Stimulated activated CD4-positive, alpha-beta T cell treated with anti-CD3 and anti-CD28 coated beads, Interleukin-2, amount 100 ng/mL, for 24 hours (primary cell): ENCODE data around the gene EFL1.
"Not testable (repeated sequence)": the region's sequence is repeated elsewhere in the genome, so short reads cannot be mapped to it uniquely, and the experiment has no call there.

ENCODE experiments used
- DNase-seq, 2 donors: peaks; one replicate each; pipeline ENCODE4 v3.0.0-alpha.2; 2020

Gene EFL1

DNA sequence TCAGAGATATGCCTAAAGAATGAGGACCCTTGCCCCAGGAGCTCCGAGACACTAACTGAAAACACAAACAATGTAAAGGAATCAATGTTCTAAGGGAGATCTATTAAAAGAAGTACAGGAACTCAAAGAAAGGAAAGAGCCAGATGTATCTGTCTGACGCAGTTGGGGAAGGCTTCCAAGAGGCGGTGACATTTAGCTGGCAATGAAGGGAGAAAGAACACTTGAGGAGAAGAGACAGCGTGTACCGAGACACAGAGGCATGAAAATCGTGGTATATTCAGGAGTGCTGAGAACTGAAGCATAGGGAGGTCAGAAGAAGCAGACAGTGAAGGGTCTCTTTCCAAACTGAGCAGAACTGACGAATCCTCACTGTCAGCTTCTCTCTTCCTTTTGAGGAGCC lies 66.7 kb downstream of the EFL1 start:
- DNase-seq, result not testable (repeated sequence)

DNA sequence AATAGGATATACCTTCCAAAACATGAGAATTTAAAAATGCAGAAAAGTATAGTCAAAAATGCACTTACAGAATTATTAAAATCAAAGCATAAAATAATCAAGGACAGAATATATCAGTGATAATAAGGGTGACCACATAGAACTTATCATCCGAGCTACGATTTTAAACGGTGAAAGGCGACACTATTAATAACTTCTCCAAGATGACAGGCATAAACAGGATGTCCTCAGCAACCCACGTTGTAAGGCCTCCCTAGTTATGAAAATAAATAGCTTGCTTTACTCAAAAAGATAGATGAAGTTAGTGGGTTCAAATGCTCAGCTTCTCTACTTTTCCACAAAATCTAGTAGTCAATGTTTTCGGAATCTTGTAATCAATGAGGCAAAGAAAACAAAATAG lies 68.0 kb downstream of the EFL1 start:
- not testable (repeated sequence) for DNase-seq

DNA sequence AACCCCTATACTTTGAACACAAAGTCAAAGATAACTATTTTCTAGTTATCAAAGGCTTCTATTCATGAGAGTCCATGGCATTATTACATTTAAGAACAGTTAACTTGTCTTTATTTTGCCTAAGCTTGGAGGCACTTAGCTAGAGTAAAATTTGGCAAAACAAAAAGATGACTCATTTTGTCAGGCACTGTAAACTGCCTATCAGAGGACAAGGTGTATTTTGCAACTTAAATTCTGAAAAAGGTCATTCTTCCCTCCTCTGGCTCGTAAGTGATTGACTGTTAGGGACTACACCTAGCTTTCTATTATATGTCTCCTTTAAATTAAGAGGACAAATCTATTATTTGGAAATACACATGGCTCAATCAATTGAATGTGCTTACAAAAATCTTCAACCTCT lies 69.1 kb downstream of the EFL1 start:
- DNase-seq, result not testable (repeated sequence)

DNA sequence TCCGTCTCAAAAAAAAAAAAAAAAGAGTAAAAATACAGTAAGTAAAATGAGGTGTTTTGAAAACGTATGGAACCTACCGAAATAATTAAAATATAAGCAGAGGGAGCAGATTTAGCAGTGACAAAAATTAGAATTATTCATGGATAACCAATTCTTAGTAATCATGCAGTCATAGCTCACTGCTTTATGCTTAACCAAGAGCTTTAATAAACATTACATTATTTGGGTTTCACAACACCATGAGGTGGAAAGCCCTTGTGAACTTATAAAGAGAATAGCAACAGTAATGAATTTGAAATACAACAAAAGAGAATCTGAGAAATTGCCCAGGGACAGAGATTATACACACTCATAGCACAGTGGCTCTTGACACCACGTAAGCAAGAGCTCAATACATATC lies 70.1 kb downstream of the EFL1 start:
- DNase-seq, result not testable (repeated sequence)

DNA sequence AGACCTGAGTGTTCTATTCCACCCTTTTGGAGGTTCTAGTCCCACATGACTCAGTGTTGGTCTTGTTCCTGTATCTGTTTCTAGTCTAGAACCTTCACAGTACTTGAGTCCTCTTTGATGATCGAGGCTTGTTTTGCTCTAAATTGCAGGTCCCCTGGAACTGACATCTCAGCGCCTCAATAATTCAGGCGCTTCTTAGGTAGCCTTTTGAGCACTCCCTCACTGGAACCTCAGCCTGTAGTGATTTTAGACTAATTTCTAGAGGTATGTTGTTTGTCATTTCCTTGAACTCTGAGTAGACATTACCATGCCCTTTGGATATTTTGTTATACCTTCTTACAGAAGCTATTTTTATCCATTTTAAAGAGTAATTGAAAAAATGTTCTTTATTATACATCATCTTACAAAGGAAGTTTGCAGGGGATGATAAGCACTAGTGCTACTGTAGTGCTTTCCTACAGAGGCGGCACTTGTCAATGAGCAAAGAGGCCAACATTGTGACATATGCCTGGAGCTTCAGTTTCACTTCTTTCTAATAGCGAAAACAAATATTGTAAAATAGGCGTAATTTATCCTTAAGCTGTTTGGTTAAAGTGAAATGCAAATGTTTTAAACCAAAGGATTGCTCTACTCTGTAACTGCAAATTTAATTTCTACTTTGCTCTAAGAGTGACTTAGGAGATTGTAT lies 75.7 kb downstream of the EFL1 start:
- DNase-seq, result no peak

GRCh38 chr15:82186161-82186560 lies 76.4 kb downstream of the EFL1 start:
- DNase-seq, result no peak

GRCh38 chr15:82184776-82185175 lies 77.8 kb downstream of the EFL1 start:
- no peak for DNase-seq

GRCh38 chr15:82184355-82184754 lies 78.2 kb downstream of the EFL1 start:
- DNase-seq, result no peak

GRCh38 chr15:82183121-82184031 lies 79.2 kb downstream of the EFL1 start:
- no peak for DNase-seq

- no peak for DNase-seq
These were observed 81.2 kb downstream of the EFL1 start for GRCh38 chr15:82181371-82181770.

- DNase-seq, result no peak
These were observed 84.5 kb downstream of the EFL1 start for GRCh38 chr15:82178061-82178460.

DNA sequence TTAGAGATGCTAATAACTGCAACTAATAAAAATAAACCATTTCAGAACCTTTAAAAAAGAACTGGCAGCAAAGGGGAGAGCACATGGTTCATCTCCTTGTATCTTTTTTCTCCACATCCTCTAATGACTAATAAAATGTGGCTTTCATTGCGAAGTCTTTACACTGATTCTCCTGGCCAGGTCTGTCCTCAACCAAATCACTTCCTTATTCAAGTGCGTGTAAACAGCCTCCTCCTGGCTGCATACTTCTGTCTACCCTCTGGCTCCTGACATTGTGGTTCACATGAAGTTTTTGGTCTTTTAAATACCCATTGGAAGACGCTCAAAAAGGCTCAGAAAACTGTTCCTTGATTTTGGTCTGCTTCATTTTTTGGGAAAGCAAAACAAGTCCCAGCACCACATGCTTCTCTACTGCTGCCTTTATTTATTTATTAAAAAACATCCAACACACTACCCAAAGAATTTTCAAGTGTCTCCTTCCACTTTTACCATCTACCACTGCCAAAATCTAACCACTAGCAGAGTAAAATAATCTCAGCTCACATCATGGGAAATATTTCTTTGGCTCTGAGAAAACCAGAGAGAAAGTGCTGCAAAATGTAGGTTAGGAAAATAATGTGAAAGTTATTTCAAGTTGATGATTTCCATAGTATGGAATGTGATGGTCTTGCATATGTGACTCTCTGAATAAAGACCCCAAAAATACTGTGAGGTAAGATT lies 85.1 kb downstream of the EFL1 start:
- no peak for DNase-seq

- no peak for DNase-seq
These were observed 86.0 kb downstream of the EFL1 start for GRCh38 chr15:82176542-82176941.

GRCh38 chr15:82174471-82175235 lies 87.9 kb downstream of the EFL1 start:
- DNase-seq, result no peak

GRCh38 chr15:82173108-82173507 lies 89.4 kb downstream of the EFL1 start:
- no peak for DNase-seq

DNA sequence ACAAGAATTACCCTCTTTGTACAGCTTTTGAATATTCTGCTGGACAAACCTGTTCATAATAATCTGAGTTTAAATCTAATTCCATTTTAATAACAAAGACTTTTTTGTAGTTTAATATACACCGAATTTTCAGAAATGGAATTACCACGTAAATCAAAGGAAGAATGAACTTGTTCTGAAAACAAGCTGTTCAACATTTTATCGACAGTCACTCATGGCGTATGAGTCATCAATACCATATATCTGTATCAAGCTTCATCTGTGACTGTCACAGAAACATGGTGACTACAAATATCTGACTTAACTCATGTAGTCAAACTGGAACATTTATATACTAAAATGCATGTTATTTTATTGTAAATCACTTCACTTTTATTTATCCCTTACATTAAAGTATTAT lies 90.0 kb downstream of the EFL1 start:
- DNase-seq, result no peak

DNA sequence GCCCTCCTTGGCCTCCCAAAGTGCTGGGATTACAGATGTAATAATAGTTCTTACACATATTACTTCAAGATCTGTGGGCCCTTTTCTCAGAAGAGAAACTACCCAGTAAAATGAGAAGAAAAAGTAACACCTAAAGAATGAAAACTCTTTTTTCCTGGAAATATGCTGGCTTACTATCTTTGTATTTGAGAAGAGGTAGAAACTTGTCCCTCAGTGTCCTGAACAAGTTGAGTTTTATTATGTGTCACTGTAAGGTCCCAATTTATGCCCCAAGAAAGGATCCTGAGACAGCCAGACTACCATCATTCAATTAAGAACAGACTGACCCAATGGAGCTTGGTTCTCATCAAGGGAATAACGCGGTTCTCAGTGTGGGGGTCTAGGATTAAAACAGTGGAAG lies 93.8 kb downstream of the EFL1 start:
- no peak for DNase-seq

DNA sequence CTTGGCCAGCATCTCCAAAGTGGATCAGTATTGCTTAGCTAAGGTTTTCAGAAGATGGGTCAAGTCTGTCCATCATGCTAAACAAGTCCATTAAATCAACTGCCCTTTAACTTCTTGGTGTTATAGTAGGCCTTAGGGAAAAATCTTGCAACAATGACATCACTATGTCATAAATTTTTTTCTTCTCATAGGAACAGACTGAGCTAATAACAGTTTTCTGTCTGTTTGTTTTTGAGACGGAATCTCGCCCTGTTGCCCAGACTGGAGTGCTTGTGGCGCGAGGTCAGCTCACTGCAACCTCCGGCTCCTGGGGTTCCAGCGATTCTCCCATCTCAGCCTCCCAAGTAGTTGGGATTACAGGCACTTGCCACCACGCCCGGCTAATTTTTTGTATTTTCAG lies 94.2 kb downstream of the EFL1 start:
- DNase-seq, result no peak

GRCh38 chr15:82165948-82166376 lies 96.6 kb downstream of the EFL1 start:
- DNase-seq, result no peak

DNA sequence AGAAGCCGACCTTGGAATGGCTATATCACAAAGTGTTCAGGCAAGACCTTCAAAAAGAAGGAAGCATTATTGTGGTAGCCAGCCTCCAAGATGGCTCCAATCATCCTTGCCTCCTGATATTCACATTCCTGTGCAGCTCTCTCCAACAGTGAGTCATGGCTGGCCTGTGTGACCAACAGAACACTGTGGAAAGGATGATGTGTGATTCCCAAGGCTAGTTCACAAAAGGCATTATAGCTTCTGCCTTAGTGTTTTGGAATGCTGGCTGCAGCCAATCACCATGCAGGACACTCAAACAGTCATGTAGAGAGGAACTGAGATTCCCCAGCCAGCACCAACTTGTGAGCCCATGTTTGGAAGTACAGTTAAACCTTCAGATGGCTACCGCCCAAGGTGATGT lies 102.6 kb downstream of the EFL1 start:
- DNase-seq, result no peak

DNA sequence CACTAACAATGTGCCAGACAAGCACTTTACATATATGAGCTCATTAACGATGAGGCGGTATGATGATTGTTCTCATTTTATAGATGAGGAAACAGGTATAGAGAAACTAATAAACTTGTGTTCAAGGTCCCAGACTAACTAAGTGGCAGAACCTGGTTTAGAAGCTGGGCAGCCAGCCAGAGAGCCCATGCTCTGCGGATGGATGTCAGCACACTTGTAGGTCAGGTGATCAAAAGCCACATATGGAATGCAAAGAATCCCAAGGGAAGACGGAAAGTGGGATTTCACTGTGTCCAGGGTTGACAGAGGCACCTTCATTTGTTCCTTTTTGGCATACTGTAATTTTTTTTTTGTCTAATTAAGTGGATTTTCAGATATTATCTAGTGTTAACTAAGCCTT lies 103.7 kb downstream of the EFL1 start:
- no peak for DNase-seq

DNA sequence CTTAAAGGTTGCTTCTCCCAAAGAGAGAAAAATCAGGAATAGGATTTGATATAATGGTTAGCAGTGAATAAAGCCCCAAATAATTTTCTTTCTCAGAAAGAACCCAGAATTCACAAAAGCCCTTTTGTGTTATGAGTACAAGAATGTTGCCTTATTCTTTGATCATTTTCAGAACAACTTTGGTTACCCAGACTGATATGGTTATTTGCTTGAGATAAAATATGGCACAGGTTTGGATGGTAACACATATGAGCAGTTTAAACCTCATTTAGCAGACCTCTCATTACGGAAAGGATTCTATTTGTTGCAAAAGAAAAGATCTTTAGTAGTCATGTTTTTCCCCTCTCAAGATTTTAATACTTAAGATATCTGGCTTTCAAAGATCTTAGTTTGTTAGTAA lies 111.9 kb downstream of the EFL1 start:
- no peak for DNase-seq

- no peak for DNase-seq
These were observed 115.5 kb downstream of the EFL1 start for GRCh38 chr15:82146990-82147461.
